H1 (cell line): ENCODE results near the gene CCDC138. TPM values are rescaled to one million over a fixed set of nuclear protein-coding genes. Genes with fewer than 3 reads are reported as not detected.

Source experiments
- CTCF ChIA-PET: fragments of 300-600 bp; sonication (Branson Sonifier 250); formaldehyde crosslinking; loops from one replicate; lab custom pipeline; 2021; ENCODE audit not compliant: partially characterized antibody; lab: Charles Lee
- POLR2A ChIA-PET: fragments of 300-600 bp; sonication (Branson Sonifier 250); formaldehyde crosslinking; loops from one replicate; lab custom pipeline; 2021; ENCODE audit warnings: inconsistent platforms; ENCODE audit not compliant: partially characterized antibody; lab: Charles Lee
- DNase-seq, 2 experiments: peaks; one replicate each; pipeline versions ENCODE4 v3.0.0 to v3.0.0-alpha.2; 2010 to 2022; ENCODE audit warnings: low spot score in 2 of 2, low read depth in 1 of 2, mixed read lengths in 1 of 2
- FAIRE-seq: peaks from 2 replicates; lab custom pipeline; 2011; peaks lifted over from hg19 to GRCh38; lab: Jason Lieb, UNC
- H2AFZ ChIP-seq: 2 replicates; pipeline ENCODE4 v1.8.1; 2012; ENCODE audit warnings: low read length, inconsistent platforms
- H2AK5ac ChIP-seq: 2 replicates; pipeline ENCODE4 v1.6.1; 2013; ENCODE audit warnings: low read depth, low read length
- H2BK120ac ChIP-seq: replicated peaks from 2 replicates; pipeline ENCODE3; 2013; ENCODE audit warnings: low read depth, low read length, inconsistent platforms
- H2BK12ac ChIP-seq: 2 replicates; pipeline ENCODE4 v1.6.1; 2013; ENCODE audit warnings: low read depth, low read length
- H2BK15ac ChIP-seq: 2 replicates; pipeline ENCODE4 v1.6.1; 2013; ENCODE audit warnings: low read length
- H2BK20ac ChIP-seq: 2 replicates; pipeline ENCODE4 v1.6.1; 2013; ENCODE audit warnings: low read length
- H2BK5ac ChIP-seq: 2 replicates; pipeline ENCODE4 v1.6.1; 2013; ENCODE audit warnings: low read depth, low read length
- H3K14ac ChIP-seq: 2 replicates; pipeline ENCODE4 v1.6.1; 2013; ENCODE audit warnings: inconsistent platforms; ENCODE audit not compliant: insufficient read length
- H3K18ac ChIP-seq: 2 replicates; pipeline ENCODE4 v1.6.1; 2013; ENCODE audit warnings: low read length; ENCODE audit errors: extremely low read depth
- H3K23ac ChIP-seq: 2 replicates; pipeline ENCODE4 v1.6.1; 2013; ENCODE audit warnings: inconsistent platforms; ENCODE audit not compliant: insufficient read length
- H3K23me2 ChIP-seq: 2 replicates; pipeline ENCODE4 v1.6.1; 2013; ENCODE audit warnings: low read depth, low read length
- H3K27ac ChIP-seq: 2 replicates; pipeline ENCODE4 v1.6.1; 2011; ENCODE audit warnings: low read depth, low read length, inconsistent platforms
- H3K27me3 ChIP-seq, 4 experiments: replicated peaks in 1 of 4; 1 replicate in 1 of 4; 2 replicates in 3 of 4; pipeline versions ENCODE4 v1.6.1 to v1.8.1; 2011 to 2013; ENCODE audit warnings: low read length in 3 of 4, mild to moderate bottlenecking in 3 of 4, inconsistent platforms in 2 of 4, mixed read lengths in 2 of 4, moderate library complexity in 1 of 4; ENCODE audit not compliant: control insufficient read depth in 3 of 4, insufficient read depth in 3 of 4; ENCODE audit errors: extremely low read depth in 1 of 4
- H3K36me3 ChIP-seq, 4 experiments: 2 replicates each; pipeline versions ENCODE4 v1.6.1 to v1.8.1; 2011 to 2013; ENCODE audit warnings: mild to moderate bottlenecking in 4 of 4, low read length in 3 of 4, moderate library complexity in 2 of 4, control low read depth in 1 of 4, inconsistent platforms in 1 of 4; ENCODE audit not compliant: insufficient read depth in 4 of 4, control insufficient read depth in 2 of 4
- H3K4ac ChIP-seq: replicated peaks from 2 replicates; pipeline ENCODE3; 2013; ENCODE audit warnings: low read length, low read depth, mixed read lengths, inconsistent platforms; ENCODE audit not compliant: insufficient read length
- H3K4me1 ChIP-seq, 4 experiments: replicated peaks in 1 of 4; 1 replicate in 1 of 4; 2 replicates in 3 of 4; pipeline versions ENCODE4 v1.6.1 to v1.8.1; 2011 to 2013; ENCODE audit warnings: low read length in 3 of 4, inconsistent platforms in 2 of 4, mixed read lengths in 1 of 4; ENCODE audit not compliant: insufficient read depth in 4 of 4, control insufficient read depth in 3 of 4
- H3K4me2 ChIP-seq, 2 experiments: 2 replicates each; pipeline versions ENCODE4 v1.6.1 to v1.8.1; 2011 to 2013; ENCODE audit warnings: low read depth in 2 of 2, low read length in 2 of 2, control low read depth in 1 of 2, inconsistent platforms in 1 of 2, mild to moderate bottlenecking in 1 of 2; ENCODE audit not compliant: insufficient read depth in 1 of 2
- H3K4me3 ChIP-seq, 4 experiments: fragments of 200-600, 300-600 bp in 1 of 4; sonication (generic), shearing (Covaris generic), sonication (Bioruptor Twin) in 1 of 4; 2 replicates each; pipeline versions ENCODE4 v1.5.1 to v1.8.1; 2011 to 2016; ENCODE audit warnings: low read length in 4 of 4, low read depth in 3 of 4, control low read depth in 2 of 4, inconsistent platforms in 2 of 4, mild to moderate bottlenecking in 2 of 4, mixed read lengths in 1 of 4, moderate library complexity in 1 of 4; ENCODE audit not compliant: insufficient read depth in 2 of 4; ENCODE audit errors: extremely low read depth in 1 of 4
- H3K56ac ChIP-seq: replicated peaks from 2 replicates; pipeline ENCODE3; 2013; ENCODE audit warnings: low read depth, mild to moderate bottlenecking, mixed read lengths, low read length, inconsistent platforms; ENCODE audit not compliant: insufficient read length
- H3K79me1 ChIP-seq: 2 replicates; pipeline ENCODE4 v1.6.1; 2013; ENCODE audit warnings: low read depth, low read length, control low read depth
- H3K79me2 ChIP-seq, 2 experiments: 2 replicates each; pipeline versions ENCODE4 v1.6.1 to v1.8.1; 2012 to 2013; ENCODE audit warnings: low read length in 2 of 2, mild to moderate bottlenecking in 2 of 2, inconsistent platforms in 1 of 2; ENCODE audit not compliant: insufficient read depth in 2 of 2, control insufficient read depth in 1 of 2
- H3K9ac ChIP-seq, 4 experiments: replicated peaks in 1 of 4; 1 replicate in 1 of 4; 2 replicates in 3 of 4; pipeline versions ENCODE4 v1.6.1 to v1.8.1; 2011 to 2013; ENCODE audit warnings: low read depth in 3 of 4, low read length in 3 of 4, control low read depth in 2 of 4, mild to moderate bottlenecking in 2 of 4, moderate library complexity in 2 of 4, inconsistent platforms in 1 of 4; ENCODE audit errors: extremely low read depth in 1 of 4
- H3K9me3 ChIP-seq, 2 experiments: 2 replicates each; pipeline versions ENCODE4 v1.6.1 to v1.8.1; 2012 to 2013; ENCODE audit warnings: mild to moderate bottlenecking in 2 of 2, moderate library complexity in 2 of 2, control low read depth in 1 of 2, inconsistent platforms in 1 of 2, low read depth in 1 of 2, low read length in 1 of 2, mixed read lengths in 1 of 2; ENCODE audit not compliant: insufficient read depth in 2 of 2
- H4K20me1 ChIP-seq, 2 experiments: replicated peaks in 1 of 2; 2 replicates each; pipeline versions ENCODE3 to v1.8.1; 2011 to 2013; ENCODE audit warnings: inconsistent platforms in 2 of 2, low read length in 2 of 2, mild to moderate bottlenecking in 1 of 2; ENCODE audit not compliant: insufficient read depth in 2 of 2, control insufficient read depth in 1 of 2
- H4K5ac ChIP-seq: 2 replicates; pipeline ENCODE4 v1.6.1; 2013; ENCODE audit warnings: low read length, low read depth, mixed read lengths, inconsistent platforms; ENCODE audit not compliant: insufficient read length
- H4K8ac ChIP-seq: 2 replicates; pipeline ENCODE4 v1.8.0; 2013; ENCODE audit warnings: mild to moderate bottlenecking, moderate library complexity, low read length, inconsistent platforms; ENCODE audit not compliant: insufficient read depth; ENCODE audit errors: extremely low read depth
- H4K91ac ChIP-seq: replicated peaks from 2 replicates; pipeline ENCODE3; 2013; ENCODE audit warnings: low read length, mixed read lengths, inconsistent platforms; ENCODE audit not compliant: insufficient read length
- ATF3 ChIP-seq: IDR thresholded peaks from 2 replicates; pipeline ENCODE4 v1.6.1; 2011; ENCODE audit warnings: low read depth, mild to moderate bottlenecking, low read length; ENCODE audit not compliant: insufficient read depth
- CEBPB ChIP-seq: IDR thresholded peaks from 2 replicates; pipeline ENCODE4 v1.6.1; 2012; ENCODE audit warnings: low read depth, low read length
- SUZ12 ChIP-seq: fragments of 200-600 bp; sonication (generic); IDR thresholded peaks from 2 replicates; pipeline ENCODE4 v1.6.1; 2012; ENCODE audit warnings: mild to moderate bottlenecking, inconsistent platforms, low read length, moderate library complexity, mixed read lengths
- WGBS, 2 experiments: shearing (Covaris generic) in 1 of 2; methylation state at CpG; one replicate each; pipeline versions ENCODE4 v1.1.6 to v1.1.7; 2013 to 2015; ENCODE audit warnings: low lambda C conversion rate in 2 of 2, mixed read lengths in 2 of 2, inconsistent platforms in 1 of 2, low coverage in 1 of 2, missing lambda C conversion rate in 1 of 2; ENCODE audit not compliant: insufficient replicate concordance in 2 of 2, insufficient coverage in 1 of 2, insufficient read length in 1 of 2; ENCODE audit errors: extremely low coverage in 1 of 2, missing lambda C conversion rate in 1 of 2; 5-methylcytosine and 5-hydroxymethylcytosine counted together
- polyA plus RNA-seq, 7 experiments: library from polyadenylated mRNA; depleted of rRNA in 3 of 7; stranded (reverse) in 5 of 7; unstranded in 2 of 7; fragments of >200 nt in 5 of 7; fragments of 200-250 nt in 2 of 7; gene quantifications; 1 replicate in 5 of 7; 2 replicates in 1 of 7; 4 replicates in 1 of 7; pipeline versions ENCODE4 v1.2.1 to v1.2.3, GENCODE V29; 2011 to 2013; ENCODE audit warnings: missing spikeins in 2 of 7, mixed read lengths in 2 of 7
- total RNA-seq: library from RNA; stranded (reverse); fragmentation: NEBNext Ultra II Directional; extraction: Animal tissue kit (Norgen Biotek cat#: 25700); gene quantifications from 2 replicates; pipeline ENCODE4 v1.2.1, GENCODE V29; 2021
- TF ChIP-seq, protein P1 (sequence below): IDR thresholded peaks from 2 replicates; pipeline ENCODE4 v1.6.1; 2012; ENCODE audit warnings: inconsistent platforms

CCDC138 gene
- total and polyA plus RNA-seq, 2 of the 8 experiments (the other 6 are each of a cell fraction or from before 2014, with no cell fraction given), result 8.3 to 29.8 TPM

GRCh38 chr2:108918941-108919341, 132.4 kb downstream of the CCDC138 start:
- WGBS, 2 experiments, result 84% methylated on average over 14 of the region's 14 CpGs; no CpG with 5 or more reads in 1 of the 2 experiments
- no peak overlapping the region for H4K8ac ChIP-seq
- H2AK5ac ChIP-seq, result no peak overlapping the region
- H3K23me2 ChIP-seq, result no peaks in the 10 kb centered on the region
- H4K91ac ChIP-seq, result no peak overlapping the region
- H3K18ac ChIP-seq, result no peak overlapping the region
- no peaks in the 10 kb centered on the region for H3K79me1 ChIP-seq
- H2AFZ ChIP-seq, result no peak overlapping the region
- no peak for FAIRE-seq
- H3K4me1 ChIP-seq, result no peaks in the 10 kb centered on the region
- no peaks in the 10 kb centered on the region for H4K20me1 ChIP-seq
- H3K56ac ChIP-seq, result no peak overlapping the region
- no peak overlapping the region for H3K4me3 ChIP-seq
- H3K23ac ChIP-seq, result no peak overlapping the region
- DNase-seq, result no peak
- H2BK12ac ChIP-seq, result no peak overlapping the region
- H3K4me2 ChIP-seq, result no peak overlapping the region
- no peak overlapping the region for H4K5ac ChIP-seq
- TF ChIP-seq ATF3 (no peak), CEBPB (no peak), SUZ12 (no peak)
- TF ChIP-seq, protein P1, sequence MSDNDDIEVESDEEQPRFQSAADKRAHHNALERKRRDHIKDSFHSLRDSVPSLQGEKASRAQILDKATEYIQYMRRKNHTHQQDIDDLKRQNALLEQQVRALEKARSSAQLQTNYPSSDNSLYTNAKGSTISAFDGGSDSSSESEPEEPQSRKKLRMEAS, result no peak
- TF ChIP-seq, all 59 proteins: peak for 0
- Histone ChIP-seq H3K9ac (no peak overlapping the region), H3K4ac (no peak overlapping the region), H3K9me3 (no peaks in the 10 kb centered on the region), H3K14ac (no peak overlapping the region), H2BK120ac (no peak overlapping the region), H2BK5ac (no peak overlapping the region), H3K36me3 (no peaks in the 10 kb centered on the region), H3K27me3 (no peaks in the 10 kb centered on the region), H3K79me2 (no peaks in the 10 kb centered on the region), H2BK20ac (no peak overlapping the region), H3K27ac (no peak overlapping the region), H2BK15ac (no peak overlapping the region)
- ChIA-PET POLR2A (no interaction called here), CTCF (interaction anchor here (0.8 to 6.0 kb wide), 2 partner anchors 9 to 43 kb away, joined by 3 to 38 read pairs; no protein-coding TSS in a partner anchor)
